HTERT RPE-1 (cell line): Measurements from ENCODE around the gene MAST2.
"Not testable (repeated sequence)": the region's sequence is repeated elsewhere in the genome, so short reads cannot be mapped to it uniquely, and the experiment has no call there.

Experiments
- in situ Hi-C: fragments of 300-500 bp; cut with MboI; formaldehyde crosslinking; loops from 4 replicates; pipeline ENCODE4 v1.14.3; 2020; ENCODE audit warnings: low sequenced_read_pairs

MAST2 gene

DNA sequence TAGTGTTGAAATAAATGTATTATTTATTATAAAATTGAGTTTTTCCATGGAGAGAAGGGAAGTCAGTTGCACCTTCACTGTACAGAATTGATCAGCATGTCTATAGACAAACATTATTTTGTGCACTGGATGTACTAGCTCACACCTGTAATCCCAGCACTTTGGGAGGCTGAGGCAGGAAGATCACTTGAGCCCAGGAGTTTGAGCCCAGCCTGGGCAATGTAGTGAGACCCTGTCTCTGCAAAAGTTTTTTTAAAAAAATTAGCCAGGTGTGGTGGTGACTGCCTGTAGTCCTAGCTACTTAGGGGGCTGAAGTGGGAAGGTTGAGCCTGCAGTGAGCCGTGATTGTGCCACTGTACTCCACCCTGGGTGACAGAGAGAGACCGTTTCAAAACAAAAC lies 87.7 kb downstream of the MAST2 start:
- in situ Hi-C loops: no loop called here

GRCh38 chr1:45892068-45892785 lies 88.8 kb downstream of the MAST2 start:
- in situ Hi-C loops: no loop called here

GRCh38 chr1:45894331-45894730 lies 90.9 kb downstream of the MAST2 start:
- in situ Hi-C loops: no loop called here

- in situ Hi-C loops: no loop called here
Measured at GRCh38 chr1:45894921-45895320, 91.5 kb downstream of the MAST2 start.

GRCh38 chr1:45895406-45895805 lies 92.0 kb downstream of the MAST2 start:
- in situ Hi-C loops: no loop called here

DNA sequence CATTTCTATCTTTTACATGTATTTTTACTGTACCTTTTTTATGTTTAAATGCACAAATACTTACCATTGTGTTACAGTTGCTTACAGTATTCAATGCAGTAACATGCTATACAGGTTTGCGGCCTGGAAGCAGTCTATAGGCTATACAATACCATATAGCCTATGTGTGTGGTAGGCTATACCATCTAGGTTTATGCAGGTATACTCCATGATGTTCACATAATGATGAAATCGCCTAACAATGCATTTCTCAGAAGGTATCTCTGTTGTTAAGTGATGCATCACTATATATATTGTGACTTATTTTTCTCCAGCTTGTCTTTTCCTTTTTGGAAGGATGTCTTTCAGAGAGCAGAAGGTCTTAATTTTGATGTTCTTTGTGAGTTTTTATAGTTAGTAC lies 103.5 kb downstream of the MAST2 start:
- in situ Hi-C loops: no loop called here

- in situ Hi-C loops: no loop called here
Measured at GRCh38 chr1:45908611-45909140, 105.3 kb downstream of the MAST2 start.

DNA sequence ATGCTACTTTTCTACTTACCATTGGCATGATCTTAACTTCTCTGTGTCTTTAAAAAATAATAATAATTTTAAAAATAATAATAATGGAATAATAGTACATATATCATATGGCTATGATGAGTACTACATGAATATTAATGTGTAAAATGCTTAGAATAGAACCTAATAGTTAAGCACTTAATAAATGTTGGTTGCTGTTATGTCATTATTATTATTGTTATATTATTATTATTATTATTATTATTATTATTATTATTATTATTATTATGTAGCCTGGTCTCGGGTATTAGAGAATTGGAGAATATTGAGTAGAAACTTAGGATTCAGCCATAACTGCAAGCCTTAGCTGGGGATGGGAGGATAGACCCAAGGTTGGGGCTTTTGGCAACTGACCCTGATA lies 108.2 kb downstream of the MAST2 start:
- in situ Hi-C loops: no loop called here

- in situ Hi-C loops: no loop called here
Measured at GRCh38 chr1:45913183-45913683, 109.8 kb downstream of the MAST2 start.

GRCh38 chr1:45913731-45914501 lies 110.5 kb downstream of the MAST2 start:
- in situ Hi-C loops: no loop called here

DNA sequence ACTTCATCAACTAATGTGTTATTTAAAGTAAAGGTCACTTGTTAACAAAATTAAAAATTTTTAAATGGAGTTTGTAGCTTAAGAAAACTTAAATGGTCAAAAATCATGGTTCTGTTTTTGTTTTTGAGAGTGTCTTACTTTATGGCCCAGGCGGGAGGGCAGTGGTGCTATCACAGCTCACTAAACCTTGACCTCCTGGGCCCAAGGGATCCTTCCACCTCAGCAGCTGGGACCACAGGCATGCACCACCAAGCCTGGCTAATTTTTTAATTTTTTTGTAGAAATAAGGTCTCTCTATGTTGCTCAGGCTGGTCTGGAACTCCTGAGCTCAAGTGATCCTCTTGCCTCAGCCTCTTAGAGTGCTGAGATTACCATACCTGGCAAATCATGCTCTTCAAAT lies 111.4 kb downstream of the MAST2 start:
- in situ Hi-C loops: no loop called here

GRCh38 chr1:45922374-45922773 lies 119.0 kb downstream of the MAST2 start:
- in situ Hi-C loops: no loop called here

DNA sequence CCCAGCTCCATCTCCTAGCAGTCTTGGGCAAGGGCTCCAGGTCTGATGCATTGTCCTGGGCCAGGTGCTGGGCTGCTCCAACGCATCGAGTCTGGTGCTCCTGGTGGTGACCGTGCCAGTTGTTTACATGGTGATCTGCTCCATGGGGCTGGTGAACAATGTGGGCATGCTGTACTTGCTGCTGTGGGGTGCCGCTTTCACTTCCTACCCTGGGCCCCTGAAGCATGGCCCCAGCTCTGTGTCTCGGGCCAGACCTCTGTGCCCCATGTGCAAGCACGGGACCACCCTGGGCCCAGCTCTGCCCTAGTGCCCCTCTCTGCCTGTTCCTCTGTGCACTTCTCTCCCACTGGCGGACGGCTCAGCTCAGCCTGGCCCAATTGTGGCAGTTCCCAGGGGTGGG lies 119.4 kb downstream of the MAST2 start:
- in situ Hi-C loops: no loop called here

GRCh38 chr1:45923343-45923742 lies 119.9 kb downstream of the MAST2 start:
- in situ Hi-C loops: no loop called here

GRCh38 chr1:45924736-45925135 lies 121.3 kb downstream of the MAST2 start:
- in situ Hi-C loops: no loop called here

- in situ Hi-C loops: no loop called here
Measured at GRCh38 chr1:45925728-45926287, 122.4 kb downstream of the MAST2 start.

GRCh38 chr1:45926330-45926729 lies 122.9 kb downstream of the MAST2 start:
- in situ Hi-C loops: no loop called here

- in situ Hi-C loops: not testable (repeated sequence)
Measured at GRCh38 chr1:45927231-45927915, 124.0 kb downstream of the MAST2 start.

DNA sequence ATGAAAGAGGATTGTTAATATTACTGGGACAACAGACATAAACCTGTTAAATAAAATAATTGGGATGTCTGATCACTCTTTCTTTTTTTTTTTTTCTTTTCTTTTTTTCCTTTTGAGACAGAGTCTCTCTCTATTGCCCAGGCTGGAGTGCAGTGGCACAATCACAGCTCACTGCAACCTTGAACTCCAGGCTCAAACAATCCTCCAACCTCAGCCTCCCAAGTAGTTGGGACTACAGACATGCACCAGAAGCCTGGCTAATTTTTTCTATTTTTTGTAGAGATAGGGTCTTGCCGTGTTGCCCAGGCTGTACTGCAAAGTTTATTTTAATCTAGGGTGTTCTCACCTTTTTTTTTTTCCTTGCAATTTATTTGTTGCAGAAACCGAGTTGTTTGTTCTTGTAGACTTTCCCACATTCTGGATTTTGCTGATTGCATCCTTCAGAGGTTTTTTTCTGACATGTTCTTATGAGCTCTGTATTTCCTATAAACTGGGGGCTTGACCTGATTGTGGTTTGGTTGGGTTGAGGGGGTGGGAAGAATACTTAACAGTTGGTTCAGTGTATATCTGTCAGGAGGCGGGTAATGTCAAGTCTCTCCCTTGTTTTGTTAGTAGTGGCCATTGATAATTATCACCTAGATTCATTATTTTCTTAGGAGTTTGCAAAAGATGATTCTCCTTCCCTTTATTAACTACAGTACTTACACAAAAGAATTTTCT lies 125.2 kb downstream of the MAST2 start:
- in situ Hi-C loops: no loop called here

DNA sequence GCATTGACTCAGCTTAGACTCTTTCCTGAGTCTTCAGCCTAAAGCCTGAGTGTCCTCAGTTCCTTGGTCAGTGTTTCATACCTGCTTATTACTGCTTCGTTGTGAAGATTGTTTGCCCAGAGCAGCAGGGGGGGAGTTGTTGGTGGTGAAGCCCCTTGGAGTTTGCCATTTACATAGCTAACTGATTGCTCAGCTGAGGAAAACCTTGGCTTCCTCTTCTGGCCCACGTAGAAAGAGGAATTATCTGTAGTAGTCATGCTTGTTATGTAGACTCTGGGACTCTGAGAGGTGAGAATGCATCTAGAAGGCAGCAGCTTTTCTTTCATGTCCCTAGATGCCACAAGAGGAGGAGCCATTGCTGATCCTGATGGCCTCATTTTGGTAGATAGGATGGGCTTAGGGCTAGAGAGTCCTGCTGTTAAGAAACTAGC lies 125.9 kb downstream of the MAST2 start:
- in situ Hi-C loops: no loop called here
